ENCODE measurements around the gene VSTM1.
A peak's percentile ranks its signal among the peaks of the same experiment; 100 is the strongest.
"Not testable (repeated sequence)": the region's sequence is repeated elsewhere in the genome, so short reads cannot be mapped to it uniquely, and the experiment has no call there.

VSTM1 gene, protein sequence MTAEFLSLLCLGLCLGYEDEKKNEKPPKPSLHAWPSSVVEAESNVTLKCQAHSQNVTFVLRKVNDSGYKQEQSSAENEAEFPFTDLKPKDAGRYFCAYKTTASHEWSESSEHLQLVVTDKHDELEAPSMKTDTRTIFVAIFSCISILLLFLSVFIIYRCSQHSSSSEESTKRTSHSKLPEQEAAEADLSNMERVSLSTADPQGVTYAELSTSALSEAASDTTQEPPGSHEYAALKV

DNA sequence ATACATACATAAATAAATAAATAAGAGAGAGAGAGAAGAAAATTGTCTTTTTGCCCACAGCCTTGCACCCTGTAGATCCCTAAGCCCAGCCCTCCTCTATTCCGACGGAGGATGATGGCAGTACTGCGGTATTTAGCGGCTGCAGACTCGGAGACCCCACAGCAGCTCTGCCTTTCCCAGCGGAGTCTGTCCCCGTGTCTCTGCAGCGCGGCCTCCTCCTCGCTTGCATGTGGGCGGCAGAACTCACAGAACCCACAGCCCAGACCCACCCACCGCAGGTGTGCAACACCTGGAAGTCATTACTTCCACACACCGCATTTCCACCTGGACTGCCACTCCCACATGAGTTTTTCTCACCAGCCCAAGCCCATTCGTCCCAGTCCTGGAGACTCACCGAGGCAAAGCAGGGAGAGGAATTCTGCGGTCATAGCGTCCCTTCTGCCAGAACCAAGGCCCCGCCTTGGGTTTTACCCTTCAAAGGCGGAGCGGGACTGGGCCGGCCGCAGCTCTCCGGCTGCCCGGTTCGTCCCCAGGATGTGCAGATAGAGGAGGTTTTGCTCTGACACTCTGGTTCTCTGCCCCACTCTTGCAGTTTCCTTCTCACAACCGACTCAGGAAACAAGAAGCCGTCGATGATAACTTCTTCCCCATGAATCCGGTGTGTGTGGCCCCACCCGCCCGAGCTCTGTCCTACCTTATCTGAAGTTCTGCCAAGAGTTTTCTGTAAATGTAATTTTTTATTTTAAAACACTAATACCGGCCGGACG, at the start of gene VSTM1:
TSS of gene VSTM1 (minus strand) at position 548 of the 767 bp plus-strand sequence. CDS start at position 428, 120 bp downstream.
- no peak for DNase-seq

DNA sequence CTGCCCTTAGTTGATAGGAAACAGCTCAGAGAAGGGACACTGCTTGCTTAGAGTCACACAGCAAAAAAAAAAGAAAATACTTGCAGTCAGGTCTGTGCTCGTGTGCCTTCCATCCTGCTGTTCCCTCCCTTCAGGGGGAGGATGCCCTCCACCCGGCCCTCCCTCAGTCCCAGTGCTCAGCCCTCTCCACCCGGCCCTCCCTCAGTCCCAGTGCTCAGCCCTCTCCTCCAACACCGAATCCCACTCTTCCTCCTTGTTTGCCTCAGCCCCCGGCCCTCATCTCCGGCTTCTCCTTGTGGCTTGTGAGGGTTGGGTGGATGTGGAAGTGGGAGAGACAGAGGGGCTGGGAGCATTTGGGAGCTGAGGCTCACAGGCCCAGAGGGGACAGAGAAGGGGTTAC, 46.0 kb upstream of the VSTM1 start:
- no peak for DNase-seq

DNA sequence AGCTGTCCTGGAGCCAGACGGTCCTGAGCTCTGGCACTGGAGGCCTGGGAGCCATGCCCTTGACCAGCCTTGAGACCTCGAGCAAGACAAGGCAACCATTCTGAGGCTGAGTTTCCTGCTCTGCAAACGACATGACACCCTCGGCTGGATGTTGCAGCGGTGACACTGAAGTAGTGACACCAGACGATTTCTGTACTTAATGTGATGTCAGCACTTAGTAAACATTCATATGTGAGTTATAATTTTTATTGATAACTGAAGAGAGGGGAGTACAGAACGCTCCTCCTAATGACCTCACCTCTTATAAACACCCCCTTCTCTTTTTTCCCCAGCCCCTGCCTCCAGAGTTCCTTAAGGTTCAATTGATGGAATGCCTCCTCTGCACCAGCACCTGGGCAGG, 44.8 kb upstream of the VSTM1 start:
- DNase-seq = no peak

DNA sequence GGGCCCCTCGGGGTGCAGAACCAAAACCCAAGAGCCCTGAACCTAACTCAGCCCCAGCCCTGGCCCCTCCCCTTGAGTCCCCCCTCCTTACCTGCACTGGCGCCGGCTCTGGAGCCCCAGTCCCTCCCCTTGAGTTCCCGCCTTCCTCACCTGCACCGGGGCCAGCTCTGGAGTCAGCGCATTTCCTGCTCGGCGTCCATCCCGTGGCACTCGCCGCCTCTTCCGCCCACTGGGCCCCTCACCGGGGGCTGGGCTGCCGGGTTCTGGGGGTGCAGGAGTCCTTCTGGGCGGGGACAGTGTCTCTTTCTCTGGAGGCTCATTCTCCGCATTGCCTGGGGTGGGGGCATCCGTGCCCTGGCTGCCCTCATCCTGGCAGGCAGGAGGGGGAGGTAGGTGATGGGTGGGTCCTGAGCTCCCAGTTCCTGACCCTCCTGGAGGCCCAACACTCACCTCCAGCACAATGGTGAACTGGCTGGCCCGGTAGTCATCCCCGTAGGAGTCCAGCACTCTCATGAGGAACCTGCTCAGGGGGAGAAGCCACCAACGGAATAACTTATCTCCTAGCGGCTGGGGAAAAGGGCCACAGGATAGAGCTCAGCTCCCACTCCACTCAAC, 44.3 kb upstream of the VSTM1 start:
- DNase-seq = no peak

DNA sequence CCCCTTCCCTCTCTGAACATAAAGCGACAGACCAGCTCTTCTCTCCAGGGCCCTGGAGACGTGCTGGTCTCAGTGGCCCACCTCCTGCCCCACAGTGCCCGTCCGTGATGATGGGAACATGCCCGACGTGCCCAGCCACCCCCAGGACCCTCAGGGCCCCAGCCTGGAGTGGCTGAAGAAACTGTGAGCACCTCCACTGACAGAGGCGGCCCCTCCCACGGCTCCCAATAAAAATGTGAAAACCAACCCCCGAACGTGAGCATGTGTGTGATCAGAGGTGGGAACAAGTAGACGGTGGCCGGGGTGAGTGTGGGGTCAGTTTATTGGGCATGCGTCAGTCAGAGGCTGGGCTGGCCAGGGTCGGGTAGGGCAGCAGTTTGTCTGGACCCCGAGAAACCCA, 43.0 kb upstream of the VSTM1 start:
- DNase-seq = no peak

DNA sequence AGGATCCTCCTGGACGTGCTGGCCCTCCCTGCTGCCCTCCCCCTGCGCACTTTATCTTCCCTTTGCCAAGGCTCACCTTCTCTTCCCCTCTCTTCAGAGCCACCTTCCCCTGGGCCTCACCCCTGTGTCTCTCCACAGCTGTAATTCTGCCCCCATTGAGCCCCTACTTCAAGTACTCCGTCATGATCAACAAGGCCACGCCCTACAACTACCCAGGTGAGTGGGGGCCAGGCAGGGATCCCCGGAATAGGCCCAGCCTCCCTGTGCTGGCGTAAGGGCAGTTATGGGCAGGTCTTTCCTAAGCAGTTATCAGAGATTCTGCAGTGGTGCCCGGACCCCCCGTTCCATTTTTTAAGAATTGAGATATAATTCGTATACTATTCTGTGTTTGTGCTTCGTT, 42.1 kb upstream of the VSTM1 start:
- DNase-seq = no peak

DNA sequence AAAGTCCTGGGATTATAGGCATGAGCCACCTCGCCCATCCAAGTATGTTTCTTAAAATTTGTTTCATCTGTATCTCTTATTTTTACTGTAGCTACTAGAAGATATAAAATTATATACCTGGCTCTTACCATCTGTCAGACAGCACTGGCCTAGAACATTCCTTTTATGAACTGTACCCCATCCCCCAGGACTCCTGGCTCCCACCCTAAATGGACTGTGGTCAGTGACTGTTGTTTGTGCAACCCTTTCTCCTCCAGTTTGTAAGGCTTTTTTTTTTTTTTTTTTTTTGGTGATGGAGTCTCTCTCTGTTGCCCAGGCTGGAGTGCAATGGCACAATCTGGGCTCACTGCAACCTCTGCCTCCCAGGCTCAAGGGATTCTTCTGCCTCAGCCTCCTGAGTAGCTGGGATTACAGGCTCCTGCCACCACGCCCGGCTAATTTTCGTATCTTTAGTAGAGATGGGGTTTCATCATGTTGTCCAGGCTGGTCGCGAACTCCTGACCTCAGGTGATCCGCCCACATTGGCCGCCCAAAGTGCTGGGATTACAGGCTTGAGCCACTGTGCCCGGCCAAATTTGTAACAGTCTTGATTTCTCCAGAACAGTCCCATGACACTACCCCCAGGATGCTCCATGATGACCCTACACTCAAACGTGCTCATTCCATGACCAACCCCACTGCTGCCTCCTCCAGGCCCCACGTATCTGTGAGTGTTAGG, 41.5 kb upstream of the VSTM1 start:
- DNase-seq = no peak

DNA sequence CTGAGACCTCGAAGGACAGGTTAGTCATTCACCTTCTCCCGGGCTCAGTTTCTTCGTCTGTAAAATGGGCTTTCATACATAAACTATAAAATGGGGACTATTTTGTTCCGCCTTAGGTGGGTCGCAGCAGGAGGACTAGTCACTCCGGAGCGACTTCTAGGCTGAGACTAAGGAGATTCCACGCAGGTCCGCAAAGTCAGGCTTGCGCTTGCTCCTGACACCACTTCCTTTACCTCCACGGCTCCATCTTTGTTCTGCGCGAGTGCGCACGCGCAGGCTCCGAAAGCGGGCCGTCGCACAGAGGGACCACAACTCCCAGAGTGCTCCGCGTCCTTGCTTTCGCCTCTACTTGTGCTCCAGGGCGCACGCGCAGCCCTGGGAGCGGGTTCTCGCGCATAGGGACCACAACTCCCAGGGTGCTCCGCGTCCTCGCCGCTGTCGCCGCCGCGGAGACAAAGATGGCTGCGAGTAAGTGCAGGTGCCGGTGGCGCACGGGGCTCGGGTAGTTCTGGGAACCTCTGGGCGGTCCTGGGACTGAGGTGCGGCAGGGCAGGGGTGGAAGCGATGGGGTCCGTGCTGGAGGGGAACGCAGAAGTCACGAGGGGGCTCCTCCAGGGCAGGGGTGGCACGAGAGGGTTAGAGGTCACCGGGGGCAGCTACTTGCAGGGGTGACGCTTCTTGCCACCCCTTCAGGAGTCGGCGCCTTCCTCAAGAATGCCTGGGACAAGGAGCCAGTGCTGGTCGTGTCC, 38.9 kb upstream of the VSTM1 start, which contains the start of gene NDUFA3:
TSS of gene NDUFA3 (plus strand) at position 435 of the 749 bp plus-strand sequence. CDS start at position 459, 24 bp downstream.
- DNase-seq = peak; percentile 98

DNA sequence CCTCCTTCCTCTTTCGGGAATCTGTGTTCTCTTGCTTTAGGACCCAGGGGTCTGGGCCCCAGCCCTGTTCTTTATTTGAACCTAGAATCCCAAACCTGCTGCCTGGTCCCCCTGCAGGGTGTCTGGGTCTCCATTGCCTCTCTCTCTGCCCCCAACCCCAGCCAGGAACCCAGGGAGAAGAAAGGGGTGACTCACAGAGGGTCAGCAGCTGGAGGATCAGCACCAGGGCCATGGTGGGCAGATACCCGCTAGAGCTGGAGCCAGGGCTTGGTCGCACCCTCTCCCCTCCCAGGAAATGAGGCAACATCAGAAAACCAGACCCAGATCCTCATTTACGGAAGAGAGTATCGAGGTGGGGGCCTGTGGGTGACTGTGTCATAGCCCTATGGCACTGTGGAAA, 36.9 kb upstream of the VSTM1 start, which contains the start of gene OSCAR:
TSS of gene OSCAR (minus strand) at position 243 of the 400 bp plus-strand sequence. CDS start at position 232, 11 bp downstream.
- no peak for DNase-seq

DNA sequence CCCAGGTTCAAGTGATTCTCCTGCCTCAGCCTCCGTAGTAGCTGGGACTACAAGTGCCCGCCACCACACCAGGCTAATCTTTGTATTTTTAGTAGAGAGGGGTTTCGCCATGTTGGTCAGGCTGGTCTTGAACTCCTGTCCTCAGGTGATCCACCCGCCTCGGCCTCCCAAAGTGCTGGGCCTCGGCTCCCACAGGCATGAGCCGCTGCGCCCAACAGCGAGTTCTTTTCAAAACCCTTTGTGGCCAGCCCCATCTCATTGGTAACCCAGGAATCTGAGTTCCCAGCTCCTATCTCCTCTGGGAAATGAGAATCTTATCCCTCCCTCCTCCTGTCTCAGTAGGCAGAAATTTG, 36.2 kb upstream of the VSTM1 start:
- not testable (repeated sequence) for DNase-seq

DNA sequence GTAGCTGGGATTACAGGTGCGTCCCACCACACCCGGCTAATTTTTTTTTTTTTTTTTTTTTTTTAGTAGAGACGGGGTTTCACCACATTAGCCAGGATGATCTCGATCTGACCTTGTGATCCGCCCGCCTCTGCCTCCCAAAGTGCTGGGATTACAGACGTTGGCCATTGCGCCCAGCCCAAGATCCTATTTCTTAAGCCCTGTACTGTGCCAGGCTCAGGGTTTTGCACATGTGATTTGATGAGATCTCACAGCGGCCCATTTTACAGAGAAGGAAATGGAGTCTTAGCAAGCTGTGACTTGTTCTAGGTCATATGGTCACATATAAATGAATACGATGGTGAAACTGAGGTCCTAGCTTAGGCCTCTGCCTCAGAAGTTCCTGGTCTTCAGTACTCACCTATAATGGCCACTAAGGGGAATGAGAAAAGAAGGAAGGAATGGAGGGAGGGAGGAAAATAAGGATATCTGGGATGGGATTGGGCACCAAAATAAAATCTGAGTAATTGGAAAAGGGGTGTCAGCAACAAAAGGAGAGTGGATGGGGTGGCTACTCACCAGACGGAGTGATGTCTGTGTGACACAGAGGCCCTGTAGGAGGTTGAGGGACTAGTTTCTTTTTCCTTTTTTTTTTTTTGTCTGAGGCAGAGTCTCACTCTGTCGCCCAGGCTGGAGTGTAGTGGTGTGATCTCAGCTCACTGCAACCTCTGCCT, 35.6 kb upstream of the VSTM1 start:
- no peak for DNase-seq

DNA sequence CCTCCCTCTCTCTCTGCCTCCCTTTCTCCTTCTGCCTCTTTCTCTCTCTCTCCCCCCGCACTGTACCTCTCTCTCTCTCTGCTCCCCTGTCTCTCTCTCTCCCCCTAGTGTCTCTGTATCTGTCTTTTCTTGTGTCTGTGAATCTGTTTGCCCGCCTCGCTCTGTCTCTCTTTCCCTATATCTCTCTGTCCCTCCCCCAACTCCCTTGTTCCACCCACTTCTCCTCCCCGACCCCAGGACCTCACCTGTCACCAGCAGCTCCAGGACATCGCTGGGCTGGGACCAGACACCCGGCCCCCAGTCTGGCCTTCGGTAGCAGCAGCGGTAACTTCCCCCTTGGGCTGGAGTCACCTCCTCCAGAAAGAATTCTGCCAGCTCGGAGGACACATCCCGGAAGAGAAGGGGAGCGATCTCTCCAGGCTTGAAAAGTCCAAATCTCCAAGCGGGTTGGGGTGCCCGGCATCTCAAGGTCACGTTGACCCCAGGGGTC, 33.0 kb upstream of the VSTM1 start:
- no peak for DNase-seq

DNA sequence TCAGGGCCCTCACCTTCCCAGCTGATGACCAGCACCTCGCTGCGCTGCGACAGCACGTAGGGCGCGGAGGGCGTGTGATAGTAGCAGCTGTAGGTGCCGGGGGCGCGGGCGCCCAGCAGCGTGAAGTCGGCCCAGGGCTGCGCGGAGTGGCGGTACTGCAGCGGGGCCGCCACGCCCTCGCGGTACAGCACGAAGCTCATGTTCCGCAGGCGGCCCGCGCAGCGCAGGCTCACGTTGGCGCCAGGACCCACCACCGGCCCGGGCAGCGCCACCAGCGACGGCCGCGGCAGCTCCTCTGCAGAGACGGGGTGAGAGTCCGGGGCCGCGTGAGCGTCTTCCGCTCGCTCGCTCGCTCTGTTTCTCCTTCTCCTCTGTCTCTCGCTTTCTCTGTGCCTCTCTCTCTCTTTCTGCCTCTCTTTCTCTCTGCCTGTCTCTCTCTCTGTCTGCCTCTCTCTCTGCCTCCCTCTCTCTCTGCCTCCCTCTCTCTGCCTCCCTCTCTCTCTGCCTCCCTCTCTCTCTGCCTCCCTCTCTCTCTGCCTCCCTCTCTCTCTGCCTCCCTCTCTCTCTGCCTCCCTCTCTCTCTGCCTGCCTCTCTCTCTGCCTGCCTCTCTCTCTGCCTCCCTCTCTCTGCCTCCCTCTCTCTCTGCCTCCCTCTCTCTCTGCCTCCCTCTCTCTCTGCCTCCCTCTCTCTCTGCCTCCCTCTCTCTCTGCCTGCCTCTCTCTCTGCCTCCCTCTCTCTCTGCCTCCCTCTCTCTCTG, 32.3 kb upstream of the VSTM1 start:
- DNase-seq = not testable (repeated sequence)

DNA sequence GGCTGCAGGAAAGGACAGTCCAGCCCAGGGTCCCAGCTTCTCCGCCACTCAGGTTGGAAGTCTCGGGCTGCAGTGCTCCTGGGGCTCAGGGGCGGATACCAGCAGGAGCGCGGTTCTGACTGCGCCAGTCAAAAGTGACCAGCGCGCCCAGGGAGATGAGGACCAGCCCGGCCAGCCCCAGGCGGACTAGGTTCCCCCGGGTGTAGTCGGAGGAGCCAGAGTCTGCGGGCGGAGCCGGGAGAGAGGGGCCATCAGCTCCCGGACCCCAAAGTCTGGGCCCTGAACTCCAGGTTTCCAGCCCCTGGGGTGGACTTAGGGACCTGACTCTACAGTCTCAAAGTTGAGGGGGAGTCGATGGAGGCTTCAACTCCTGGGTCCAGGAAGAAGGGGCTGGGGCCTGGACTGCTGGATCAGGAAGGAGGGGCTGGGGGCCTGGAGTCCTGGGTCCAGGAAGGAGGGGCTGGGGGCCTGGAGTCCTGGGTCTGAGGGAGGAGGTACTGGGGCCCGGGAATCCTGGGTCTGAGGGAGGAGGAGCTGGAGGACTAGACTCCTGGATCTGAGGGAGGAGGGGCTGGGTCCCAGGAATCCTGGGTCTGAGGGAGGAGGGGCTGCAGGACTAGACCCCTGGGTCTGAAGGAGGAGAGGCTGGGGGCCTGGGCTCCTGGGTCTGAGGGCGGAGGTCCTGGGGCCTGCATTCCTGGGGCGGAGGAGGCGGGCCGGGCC, 31.6 kb upstream of the VSTM1 start:
- DNase-seq = no peak

DNA sequence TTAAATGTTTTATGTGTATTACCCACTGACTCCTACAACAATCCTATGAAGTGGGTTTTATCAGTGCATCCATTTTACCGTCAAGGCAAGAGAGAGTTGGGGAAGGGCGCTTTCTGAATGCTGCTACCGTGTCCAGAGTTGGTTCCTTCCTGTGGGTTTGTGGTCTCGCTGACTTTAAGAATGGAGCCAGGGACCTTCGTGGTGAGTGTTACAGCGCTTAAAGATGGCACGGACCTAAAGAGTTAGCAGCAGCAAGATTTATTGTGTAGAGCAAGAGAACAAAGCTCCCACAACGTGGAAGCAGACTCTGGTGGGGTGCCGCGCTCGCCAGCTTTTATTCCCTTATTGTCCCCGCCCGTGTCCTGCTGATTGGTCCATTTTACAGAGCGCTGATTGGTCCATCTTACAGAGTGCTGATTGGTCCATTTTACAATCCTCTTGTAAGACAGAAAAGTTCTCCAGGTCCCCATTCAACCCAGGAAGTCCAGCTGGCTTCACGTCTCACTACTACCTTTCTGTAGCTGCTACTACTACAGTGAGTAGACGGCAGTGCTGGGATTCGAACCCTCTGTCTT, 30.8 kb upstream of the VSTM1 start:
- no peak for DNase-seq

DNA sequence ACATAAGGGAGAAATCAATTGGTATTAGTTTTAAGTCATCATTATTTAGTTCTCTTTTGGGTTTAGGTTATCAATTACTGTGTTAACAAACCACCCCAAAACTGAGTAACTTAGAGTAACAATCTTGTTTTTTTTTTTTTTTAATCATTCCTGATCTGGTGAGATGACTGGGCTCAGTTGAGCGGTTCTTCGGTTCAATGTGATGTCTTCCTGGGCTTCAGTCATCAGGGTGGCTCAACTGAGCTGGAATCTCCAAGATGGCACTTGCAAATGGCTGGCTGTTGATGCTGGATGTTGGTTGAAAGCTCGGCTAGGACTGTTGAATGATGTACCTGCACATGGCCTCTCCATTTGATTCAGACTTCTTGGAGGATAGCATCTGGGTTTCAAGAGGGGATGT, 20.7 kb upstream of the VSTM1 start:
- no peak for DNase-seq

DNA sequence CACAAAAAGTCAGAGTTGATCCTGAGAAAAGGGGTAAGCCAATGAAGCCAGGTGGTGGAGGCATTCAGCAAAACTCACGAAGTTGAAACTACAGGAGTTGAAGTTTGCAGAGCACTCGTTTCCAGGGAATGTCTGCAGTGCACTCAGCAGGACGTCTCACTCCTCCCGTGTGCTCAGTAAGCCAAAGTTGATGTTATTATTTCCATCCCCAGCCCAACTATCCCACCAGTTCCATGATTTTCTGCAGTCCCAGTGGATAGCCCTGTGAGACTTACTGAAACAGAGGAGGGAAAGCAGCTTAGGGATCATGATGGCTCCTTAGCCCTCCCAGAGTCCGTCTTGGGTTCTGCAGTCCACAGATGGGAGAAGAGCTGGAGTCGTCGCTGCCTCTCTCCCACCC, 17.3 kb upstream of the VSTM1 start, which contains the start of gene TARM1:
TSS of gene TARM1 (minus strand) at position 334 of the 400 bp plus-strand sequence. CDS start at position 309, 25 bp downstream.
- no peak for DNase-seq

DNA sequence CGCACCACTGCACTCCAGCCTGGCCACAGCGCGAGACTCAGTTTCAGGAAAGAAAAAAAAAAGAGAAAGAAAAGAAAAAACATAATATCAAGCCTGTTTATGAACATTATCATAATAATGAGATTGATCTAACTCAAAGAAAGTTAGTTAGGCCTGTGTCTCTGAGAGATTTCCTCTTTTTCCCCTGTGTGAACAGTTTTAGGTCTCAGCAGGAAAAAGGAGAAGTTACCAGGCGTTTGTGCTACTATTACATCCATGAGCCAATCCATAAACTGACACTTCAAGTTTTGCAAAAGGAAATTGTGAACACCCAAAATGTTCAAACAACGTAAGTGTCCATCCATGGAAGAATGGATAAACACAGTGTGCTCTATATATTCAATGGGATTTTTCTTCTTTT, 13.6 kb upstream of the VSTM1 start:
- DNase-seq = no peak

DNA sequence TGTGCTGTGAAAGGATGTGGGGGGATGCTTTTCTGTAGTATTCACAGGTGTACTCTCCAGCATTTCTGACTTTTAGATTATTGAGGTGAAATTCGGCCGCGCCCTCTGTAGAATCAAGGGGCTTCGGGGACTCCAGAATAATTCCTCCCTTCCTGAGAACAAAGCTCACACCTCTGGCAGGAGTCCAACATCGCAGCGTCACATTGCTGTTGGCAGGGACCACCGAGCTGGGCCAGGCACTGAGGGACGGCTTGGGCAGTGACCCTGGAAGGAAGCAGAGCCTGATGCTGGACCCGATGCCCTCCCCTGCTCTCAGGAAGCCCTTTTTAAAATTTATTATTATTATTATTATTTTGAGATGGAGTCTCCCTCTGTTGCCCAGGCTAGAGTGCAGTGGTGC, 11.2 kb upstream of the VSTM1 start:
- no peak for DNase-seq

DNA sequence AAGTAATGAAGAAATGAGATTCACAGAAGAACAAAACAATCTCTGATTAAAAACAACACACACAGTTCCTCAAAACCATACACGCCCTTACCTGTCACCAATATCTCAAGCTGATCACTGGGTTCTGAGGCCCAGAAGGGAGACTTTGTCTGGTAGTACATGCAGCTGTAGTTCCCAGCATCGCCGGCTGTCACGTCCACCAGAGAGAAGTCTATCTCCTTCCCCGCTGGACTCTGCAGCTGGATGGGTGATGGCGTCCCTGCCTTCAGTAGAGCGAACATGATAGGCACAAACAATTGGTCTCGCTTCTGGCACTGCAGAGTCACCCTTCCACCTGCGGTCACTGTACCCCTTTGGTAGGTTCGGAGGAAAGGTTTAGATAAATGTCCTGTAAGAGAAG, 10.1 kb upstream of the VSTM1 start:
- DNase-seq = no peak
